Amniotic epithelial cell (primary cell): ENCODE measurements around the gene WASF1.
"Not testable (repeated sequence)": the region's sequence is repeated elsewhere in the genome, so short reads cannot be mapped to it uniquely, and the experiment has no call there.

Source experiments
- DNase-seq: peaks from one replicate; pipeline ENCODE4 v3.0.0-alpha.2; 2010; ENCODE audit warnings: low read depth

The WASF1 gene

DNA sequence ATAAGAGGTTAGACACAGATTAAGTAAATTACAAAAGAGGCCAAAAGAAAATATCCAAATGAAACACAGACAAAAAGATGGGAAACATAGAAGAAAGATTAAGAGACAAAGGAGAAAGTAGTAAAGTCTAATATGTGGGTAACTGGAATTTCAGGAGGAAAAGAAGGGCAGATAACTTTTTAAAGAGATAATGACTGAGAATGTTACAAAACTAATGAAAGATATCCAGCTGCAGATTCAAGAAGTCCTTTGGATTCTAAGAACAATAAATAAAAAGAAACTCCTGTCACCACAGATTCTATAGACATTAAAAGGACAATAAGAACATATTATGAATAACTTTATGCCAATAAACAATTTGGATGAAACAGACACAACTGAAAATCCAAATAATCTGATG, 90.1 kb downstream of the WASF1 start:
- DNase-seq, result no peak

DNA sequence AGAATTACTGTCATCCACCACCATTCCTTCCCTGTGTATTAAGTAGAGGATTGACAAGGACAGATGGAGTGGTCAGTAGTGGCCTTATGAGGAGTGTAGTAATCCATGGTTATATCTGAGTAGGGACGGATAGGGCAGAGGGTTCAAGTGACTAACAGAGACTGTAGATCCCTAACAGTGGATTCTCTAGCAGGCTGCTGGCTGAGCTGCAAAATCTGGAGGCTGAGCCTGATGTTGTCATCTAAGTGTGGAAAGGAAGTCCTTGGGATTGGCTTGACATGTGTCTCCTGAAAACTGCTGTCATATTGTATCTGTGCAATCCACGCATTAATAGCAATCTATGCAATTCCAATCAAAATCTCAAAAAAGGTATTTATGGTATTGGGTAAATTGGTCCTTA, 94.2 kb downstream of the WASF1 start:
- no peak for DNase-seq

DNA sequence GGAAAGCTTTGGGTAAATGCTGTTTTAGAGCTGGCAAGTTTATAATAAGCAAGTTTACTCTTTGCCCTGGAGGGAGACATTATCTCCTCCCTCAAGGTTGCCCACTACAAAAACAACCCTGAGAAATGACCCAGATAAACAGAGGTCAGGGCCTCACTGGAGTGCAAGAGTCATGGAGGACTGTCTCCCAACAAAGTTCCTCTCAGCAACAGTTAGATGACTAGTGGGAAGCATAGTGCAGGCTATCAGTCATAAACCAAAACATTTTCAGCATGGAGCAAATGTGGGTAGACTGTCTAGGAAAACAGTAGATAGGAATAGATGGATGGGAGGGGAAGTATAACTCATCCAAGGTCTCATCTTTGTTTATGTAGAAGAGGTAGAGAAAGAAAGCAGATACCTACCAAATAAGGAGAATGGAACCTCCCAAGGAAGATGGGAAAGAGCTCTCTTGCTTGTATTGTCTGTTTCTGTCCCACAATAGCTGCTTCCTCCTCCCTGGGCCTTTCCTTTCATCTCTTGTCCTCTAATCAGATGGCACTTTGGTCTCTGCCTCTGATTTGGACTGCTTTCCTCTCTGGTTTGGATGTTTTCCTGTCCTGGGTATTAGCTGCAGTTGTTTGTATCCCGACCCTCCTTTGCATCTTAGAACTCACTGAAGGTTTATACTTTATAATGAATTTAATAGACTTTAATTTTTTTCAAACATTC, 95.4 kb downstream of the WASF1 start:
- DNase-seq, result peak; percentile 80

DNA sequence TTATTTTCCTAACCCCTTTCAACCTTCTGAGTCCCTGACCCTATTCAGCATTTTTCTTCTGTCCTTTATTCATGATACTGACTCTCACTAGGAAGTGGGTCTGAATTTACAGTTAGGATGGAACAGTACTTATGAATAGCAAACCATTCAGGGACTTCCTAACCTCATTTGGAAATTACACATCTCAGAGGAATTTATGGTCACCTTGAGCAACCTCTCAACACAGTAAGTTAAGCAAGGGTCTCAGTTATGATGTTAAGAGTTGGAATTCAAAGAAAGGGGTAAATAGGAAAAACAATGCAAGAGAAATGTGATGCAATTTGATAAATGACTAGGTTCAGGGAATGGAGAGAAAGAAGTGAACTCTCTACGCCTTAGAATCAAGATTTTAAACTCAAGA, 104.1 kb downstream of the WASF1 start:
- DNase-seq, result peak; percentile 82

DNA sequence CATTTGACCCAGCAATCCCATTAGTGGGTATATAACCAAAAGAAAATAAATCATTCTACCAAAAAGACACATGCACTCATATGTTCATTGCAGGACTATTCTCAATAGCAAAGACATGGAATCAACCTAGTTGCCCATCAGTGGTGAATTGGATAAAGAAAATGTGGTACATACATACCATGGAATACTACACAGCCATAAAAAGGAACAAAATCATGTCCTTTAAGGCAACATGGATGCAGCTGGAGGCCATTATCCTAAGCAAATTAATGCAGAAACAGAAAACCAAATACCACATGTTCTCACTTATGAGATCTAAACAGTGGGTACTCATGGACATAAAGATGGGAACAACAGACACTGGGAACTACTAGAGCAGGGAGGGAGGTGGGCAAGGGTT, 106.0 kb downstream of the WASF1 start:
- not testable (repeated sequence) for DNase-seq

DNA sequence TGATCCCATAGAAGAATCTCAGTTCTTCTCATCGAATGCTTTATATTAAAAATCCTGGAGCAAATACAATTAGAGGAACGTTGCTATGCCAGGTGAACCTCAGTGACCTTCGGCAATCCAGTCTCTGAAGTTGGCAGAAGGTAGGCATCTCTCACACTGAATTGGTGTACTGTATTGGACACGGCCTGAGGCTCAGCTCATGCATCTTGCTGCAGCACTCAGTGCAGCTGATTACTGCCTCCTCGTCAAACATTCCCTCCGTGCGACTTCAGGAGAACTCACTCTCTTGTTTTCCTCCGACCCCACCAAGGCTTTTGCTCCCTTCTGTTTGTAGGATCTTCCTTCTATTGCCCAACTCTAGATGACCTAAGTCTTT, 110.9 kb downstream of the WASF1 start:
- no peak for DNase-seq

DNA sequence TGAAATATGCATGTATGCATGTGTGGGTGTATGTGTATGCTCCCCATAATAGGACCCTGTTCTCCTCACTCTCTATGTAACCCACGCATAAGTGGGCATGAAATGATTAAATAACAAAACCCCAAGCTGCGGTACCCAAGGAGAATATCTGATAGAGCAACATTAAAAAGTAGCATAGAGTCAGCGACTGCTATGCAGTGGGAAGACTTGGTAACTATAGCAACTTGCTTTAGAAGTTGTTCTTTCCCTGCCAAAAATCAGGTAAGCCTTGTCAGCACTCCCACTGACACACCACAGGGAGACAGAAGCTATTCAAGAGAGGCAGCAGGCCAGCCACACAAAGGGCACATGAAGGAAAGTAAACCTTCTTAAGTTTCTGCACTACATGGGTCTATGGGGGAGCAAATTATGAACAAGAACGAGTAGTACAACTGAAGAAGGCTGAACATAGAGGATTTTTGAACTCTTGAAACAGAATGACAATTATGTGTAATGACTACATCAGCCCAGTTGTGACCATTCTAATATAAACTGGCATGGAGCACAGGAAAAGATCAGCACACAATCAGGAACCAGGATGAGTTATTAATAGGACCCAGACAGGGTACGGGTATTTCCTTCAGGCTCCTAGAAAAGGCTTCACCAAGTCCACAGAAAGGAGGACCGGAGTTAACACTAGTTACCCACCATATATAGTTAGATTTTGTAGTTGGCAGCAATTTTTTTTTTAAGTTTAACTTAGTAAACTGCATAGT, 111.5 kb downstream of the WASF1 start:
- DNase-seq, result no peak

DNA sequence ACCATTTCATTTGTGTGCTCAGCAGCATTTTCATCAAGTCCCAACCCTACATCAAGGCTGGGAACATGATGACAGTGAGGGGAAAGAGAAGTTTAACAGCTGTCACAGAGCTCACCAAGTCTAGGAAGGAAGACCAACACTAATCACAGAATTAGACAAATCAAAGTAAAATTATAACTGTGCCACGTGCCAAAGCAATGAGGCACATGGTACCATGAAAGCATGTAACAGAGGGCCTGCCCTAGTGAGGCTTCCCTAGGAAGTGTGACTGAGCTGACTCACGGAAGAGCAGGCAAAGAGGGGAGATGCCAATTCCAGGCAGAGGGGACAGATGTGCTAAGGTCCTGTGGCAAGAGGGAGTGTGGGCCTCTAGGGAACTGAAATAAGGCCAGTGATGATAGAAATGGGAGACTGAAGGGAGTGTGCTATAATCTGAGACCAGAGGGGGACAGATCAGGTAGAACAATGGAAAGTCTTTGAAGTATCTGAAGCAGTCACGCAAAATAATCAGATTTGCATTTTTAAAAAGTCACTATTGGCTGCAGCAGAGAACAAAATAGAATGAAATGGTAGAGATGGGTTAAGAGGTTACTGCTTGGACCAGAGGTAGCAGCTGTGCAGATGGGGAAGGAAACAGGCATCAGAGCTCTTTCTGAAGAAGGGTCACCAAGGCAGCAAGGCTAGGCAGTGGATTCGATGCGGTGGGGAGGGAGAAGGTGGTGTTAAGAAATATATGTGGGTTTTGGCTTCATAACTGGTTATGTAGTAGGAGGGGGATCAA, 114.5 kb downstream of the WASF1 start:
- no peak for DNase-seq

DNA sequence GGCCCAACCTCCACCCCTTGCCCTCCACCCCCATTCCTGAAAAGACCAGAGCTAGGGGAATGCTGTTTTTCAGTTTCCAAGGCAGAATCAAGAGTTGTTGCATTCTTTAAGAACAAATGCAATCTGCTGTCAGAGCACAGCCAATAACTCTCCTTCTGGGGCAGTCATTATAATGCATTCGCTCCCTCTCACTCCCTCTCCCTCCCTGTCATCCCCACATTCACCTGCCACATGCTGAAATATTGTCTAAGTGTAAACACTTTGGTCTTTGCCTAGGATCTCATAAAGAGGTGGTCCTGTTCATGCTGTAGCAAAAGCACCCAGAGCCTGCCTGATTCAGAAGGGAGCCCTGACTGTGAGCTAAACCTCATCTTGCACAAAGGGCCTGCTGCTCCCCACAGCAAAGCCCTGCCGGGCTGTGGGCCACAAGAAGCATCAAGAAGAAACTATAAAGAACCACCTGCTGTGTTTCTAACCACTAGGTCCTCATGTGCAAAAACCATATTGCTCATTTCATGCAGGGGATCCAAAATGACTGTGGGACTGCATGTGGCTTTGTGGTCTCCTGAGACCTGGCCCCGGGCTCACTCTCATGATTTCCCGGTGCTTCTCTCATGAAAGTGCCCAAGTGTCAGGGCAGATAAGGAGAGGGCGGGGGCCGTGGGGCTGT, 115.7 kb downstream of the WASF1 start:
- no peak for DNase-seq

DNA sequence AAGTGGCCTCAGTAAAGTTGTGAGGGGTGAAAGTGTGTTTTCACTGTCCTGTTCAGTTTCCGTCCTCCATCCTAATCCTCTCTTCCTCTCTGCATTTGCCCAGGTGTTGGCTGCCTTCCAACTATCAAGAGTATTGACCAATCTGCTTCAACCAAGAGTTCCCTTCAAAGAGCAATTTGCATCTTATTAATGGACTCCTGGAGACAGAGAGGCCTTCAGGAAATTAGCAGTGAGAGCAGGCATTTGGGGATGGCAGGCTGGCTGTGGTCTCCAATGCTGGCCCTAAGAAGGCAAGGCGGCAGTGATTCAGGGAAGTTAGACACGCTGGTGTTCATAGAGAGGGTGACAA, 124.1 kb downstream of the WASF1 start:
- no peak for DNase-seq

DNA sequence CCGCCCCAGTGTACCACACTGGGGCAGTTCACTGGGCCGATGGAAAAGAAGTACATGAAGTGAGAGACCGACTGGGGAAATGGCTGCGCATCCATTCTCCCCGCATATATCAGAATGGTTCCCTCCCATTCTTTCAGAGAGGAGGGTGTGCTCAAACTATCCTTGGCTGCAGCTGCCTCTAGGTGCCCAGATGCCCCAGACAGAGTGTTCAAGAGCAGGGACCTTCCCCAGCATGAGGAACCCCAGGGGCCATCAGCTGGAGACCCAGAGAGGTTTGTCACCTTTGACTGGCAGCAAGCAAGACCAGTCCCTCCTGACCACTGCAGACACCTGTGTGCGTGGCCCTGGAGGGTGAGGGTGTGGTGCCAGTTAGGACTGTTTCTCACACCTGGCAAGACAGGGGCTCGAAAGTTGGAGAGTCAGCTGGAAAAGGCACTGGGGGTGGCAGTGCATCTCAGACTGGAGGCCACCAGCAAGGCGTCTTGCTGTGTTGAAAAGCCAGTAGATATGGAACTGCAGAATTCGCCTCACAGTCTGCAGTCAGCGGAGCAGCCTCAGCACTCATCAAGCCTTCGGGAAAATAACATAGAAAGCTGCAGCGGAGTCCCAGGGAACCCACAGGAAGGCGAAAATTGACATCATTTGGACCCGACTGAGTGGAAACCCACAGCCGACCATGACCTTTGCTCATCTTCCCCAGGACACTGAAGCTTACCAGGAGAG, 124.6 kb downstream of the WASF1 start:
- DNase-seq, result no peak

DNA sequence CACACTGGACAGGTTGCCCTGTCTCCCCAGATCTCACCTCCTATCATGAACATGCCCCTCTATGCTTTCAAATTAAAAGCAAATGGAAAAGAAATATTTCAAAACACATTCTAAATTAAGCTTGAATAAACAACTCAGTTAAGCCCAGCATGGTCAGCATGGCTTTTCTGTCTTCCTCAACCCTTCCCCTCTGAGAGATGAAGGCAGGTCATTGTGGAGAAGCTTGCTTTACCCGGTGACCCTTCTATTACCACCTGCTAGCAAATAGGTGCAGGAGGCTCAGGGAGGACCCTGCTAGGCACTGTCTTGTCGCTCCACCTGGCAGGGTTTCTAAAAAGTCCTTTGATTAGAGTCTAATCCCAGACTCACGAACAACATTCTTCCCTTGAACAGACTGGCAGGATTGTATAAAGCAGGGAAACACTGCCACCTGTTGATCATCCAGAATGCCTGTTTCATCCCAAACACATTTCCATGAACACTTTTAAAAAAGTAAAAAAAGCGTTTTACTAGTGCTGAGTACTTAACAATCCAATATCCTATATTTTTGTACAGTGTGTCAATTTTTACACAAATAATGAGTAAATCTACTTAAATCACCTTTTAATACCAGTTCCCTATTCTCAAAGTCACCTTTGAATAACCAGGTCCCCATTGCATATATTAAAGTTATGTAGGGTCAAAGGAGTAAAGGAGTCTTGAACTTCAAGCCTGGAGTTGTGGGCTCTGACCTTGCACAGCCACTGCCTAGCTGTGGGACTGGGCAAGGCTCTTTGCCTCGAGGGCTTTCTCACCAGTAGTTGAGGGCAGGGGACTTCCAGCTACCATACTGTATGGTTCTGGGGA, 125.9 kb downstream of the WASF1 start:
- DNase-seq, result peak; percentile 53

DNA sequence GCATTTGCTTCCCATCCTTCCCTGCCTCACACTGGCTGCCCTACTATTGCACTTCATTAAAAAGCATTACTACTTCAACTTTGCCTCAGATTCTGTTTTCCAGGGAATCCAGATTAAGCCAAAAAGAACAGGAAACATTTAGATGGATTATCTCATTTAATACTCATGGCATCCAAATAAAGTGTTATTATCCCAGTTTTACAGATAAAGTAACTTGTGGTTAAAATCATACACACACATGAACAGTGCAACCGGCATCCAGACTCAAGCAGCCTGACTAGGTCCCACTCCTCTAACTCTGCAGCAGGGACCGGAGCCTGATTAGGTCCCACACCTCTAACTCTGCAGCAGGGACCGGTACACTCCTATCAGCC, 129.0 kb downstream of the WASF1 start:
- no peak for DNase-seq
